ENCODE measurements around the gene MEI4. TPM values are rescaled to one million over a fixed set of nuclear protein-coding genes. Genes with fewer than 3 reads are reported as not detected.

Gene MEI4
- total and polyA plus RNA-seq, 10 of the 15 experiments (the other 5 are each of a cell fraction or from before 2014, with no cell fraction given) = 0.03 to 0.04 (median 0.03) TPM; not detected in 7

GRCh38 chr6:77813090-77813489 lies 160.3 kb downstream of the MEI4 start:
- H2AFZ ChIP-seq (ENCODE audit: control insufficient read depth, low read depth, low read length) = no peak overlapping the region
- no peaks in the 10 kb centered on the region for H3K9me3 ChIP-seq (replicated peaks; ENCODE audit: control insufficient read depth, insufficient read depth, low read length)
- intact Hi-C loops (cut with micrococcal nuclease; ENCODE audit: unreplicated experiment) = loop anchor here (10.0 kb wide), 1 partner anchor 348 kb away; the partner anchor contains the start of gene HTR1B
- no peak overlapping the region for H3K4me2 ChIP-seq (ENCODE audit: control insufficient read depth, insufficient read depth)
- no peaks in the 10 kb centered on the region for H3K36me3 ChIP-seq (ENCODE audit: control insufficient read depth in 2 of 2, insufficient read depth in 2 of 2, low read length in 1 of 2)
- in situ Hi-C loops (cut with MboI) = no loop called here
- no peak overlapping the region for H3K27ac ChIP-seq (ENCODE audit: control insufficient read depth, insufficient read depth)
- TF ChIP-seq HSF1 (IDR thresholded peaks at IDR 0.05; ENCODE audit: low read depth, low read length) = no peak
- no peak for TF ChIP-seq ZBED1 (IDR thresholded peaks at IDR 0.05; ENCODE audit: borderline replicate concordance)
- TF ChIP-seq, protein P1, sequence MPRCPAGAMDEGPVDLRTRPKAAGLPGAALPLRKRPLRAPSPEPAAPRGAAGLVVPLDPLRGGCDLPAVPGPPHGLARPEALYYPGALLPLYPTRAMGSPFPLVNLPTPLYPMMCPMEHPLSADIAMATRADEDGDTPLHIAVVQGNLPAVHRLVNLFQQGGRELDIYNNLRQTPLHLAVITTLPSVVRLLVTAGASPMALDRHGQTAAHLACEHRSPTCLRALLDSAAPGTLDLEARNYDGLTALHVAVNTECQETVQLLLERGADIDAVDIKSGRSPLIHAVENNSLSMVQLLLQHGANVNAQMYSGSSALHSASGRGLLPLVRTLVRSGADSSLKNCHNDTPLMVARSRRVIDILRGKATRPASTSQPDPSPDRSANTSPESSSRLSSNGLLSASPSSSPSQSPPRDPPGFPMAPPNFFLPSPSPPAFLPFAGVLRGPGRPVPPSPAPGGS (IDR thresholded peaks at IDR 0.05; ENCODE audit: borderline replicate concordance, insufficient read depth, low read depth, low read length, poor library complexity, severe bottlenecking) = no peak
- TF ChIP-seq BACH1 (IDR thresholded peaks at IDR 0.05; ENCODE audit: borderline replicate concordance) = no peak
- no peak for TF ChIP-seq SUPT20H (IDR thresholded peaks at IDR 0.05; ENCODE audit: borderline replicate concordance, control insufficient read depth, low read depth, low read length)
- no peak for TF ChIP-seq MLLT1 (IDR thresholded peaks at IDR 0.05)
- TF ChIP-seq TBL1XR1 (IDR thresholded peaks at IDR 0.05; ENCODE audit: low read depth, low read length) = no peak
- no peak for TF ChIP-seq TCF12 (IDR thresholded peaks at IDR 0.05; ENCODE audit: low read depth, low read length)
- ChIA-PET POLR2A (interaction anchor here (1.0 kb wide), 1 partner anchor 23 kb away, joined by 4 read pairs; no protein-coding TSS in a partner anchor), SMC1A (ENCODE audit: uncharacterized antibody, unreplicated experiment) (interaction anchor here (1.6 kb wide), 1 partner anchor 25 kb away, joined by 5 read pairs; no protein-coding TSS in a partner anchor), RAD21 (ENCODE audit: unreplicated experiment) (interaction anchor here (1.0 kb wide), 1 partner anchor 13 kb away, joined by 3 read pairs; no protein-coding TSS in a partner anchor), CTCF (interaction anchor here (0.6 to 1.1 kb wide), 2 partner anchors 12 to 20 kb away, joined by 3 to 4 read pairs; no protein-coding TSS in a partner anchor)
- no peak overlapping the region for H3K9ac ChIP-seq (ENCODE audit: control insufficient read depth, insufficient read depth, low read length)
- FAIRE-seq (no peak), DNase-seq (ENCODE audit: low read depth, low spot score) (no peak), ATAC-seq (peak; percentile 61)
- H3K27me3 ChIP-seq (replicated peaks in 1 of 2; ENCODE audit: control insufficient read depth in 2 of 2, insufficient read depth in 2 of 2, low read length in 1 of 2) = no peaks in the 10 kb centered on the region
- no peak overlapping the region for H3K4me3 ChIP-seq
- H4K20me1 ChIP-seq (ENCODE audit: control insufficient read depth, insufficient read depth) = no peaks in the 10 kb centered on the region
- H3K79me2 ChIP-seq (ENCODE audit: control insufficient read depth, insufficient read depth, low read length) = no peaks in the 10 kb centered on the region
- WGBS (ENCODE audit: insufficient coverage, insufficient replicate concordance, low lambda C conversion rate, missing lambda C conversion rate) = 0% methylated on average over 1 of the region's 1 CpG
- BruUV-seq (replicated peaks) = no TSS peak
- no peaks in the 10 kb centered on the region for H3K4me1 ChIP-seq (ENCODE audit: control insufficient read depth, insufficient read depth, low read length)

Data from GM12878 (cell line).